B cell (primary cell): ENCODE measurements around the gene PTPRM. TPM values are rescaled to one million over a fixed set of nuclear protein-coding genes. Genes with fewer than 3 reads are reported as not detected.

Source experiments
- ATAC-seq: fragments of 200-7000 bp; cut with Tn5 transposase; one replicate; pipeline ENCODE4 v1.10.0; 2021; ENCODE audit warnings: low read depth, mild to moderate bottlenecking, moderate number of reproducible peaks, moderate library complexity
- CTCF ChIA-PET: fragments of 350-600 bp; sonication (Branson Sonifier 250); formaldehyde crosslinking; loops from one replicate; lab custom pipeline; 2021; ENCODE audit warnings: antibody characterized with exemption, inconsistent platforms; lab: Charles Lee
- POLR2A ChIA-PET: fragments of 350-600 bp; sonication (Branson Sonifier 250); formaldehyde crosslinking; loops from one replicate; lab custom pipeline; 2021; ENCODE audit warnings: antibody characterized with exemption; lab: Charles Lee
- DNase-seq: peaks from one replicate; pipeline ENCODE4 v3.0.0; 2013
- H2AFZ ChIP-seq: 2 replicates; pipeline ENCODE4 v1.6.1; 2012; ENCODE audit warnings: mild to moderate bottlenecking, low read depth, low read length; ENCODE audit not compliant: insufficient read depth, poor library complexity, severe bottlenecking
- H3K27ac ChIP-seq, 2 donors: 1 replicate in 1 of 2; 2 replicates in 1 of 2; pipeline ENCODE4 v1.5.1; 2012 to 2013; ENCODE audit warnings: low read length in 2 of 2, mild to moderate bottlenecking in 2 of 2, moderate library complexity in 1 of 2
- H3K27me3 ChIP-seq, 4 experiments: fragments of 200-600 bp in 1 of 4; sonication (generic) in 1 of 4; replicated peaks in 1 of 4; 1 replicate in 2 of 4; 2 replicates in 2 of 4; pipeline versions ENCODE4 v1.6.1 to v1.7.0; 2013 to 2016; ENCODE audit warnings: low read length in 3 of 4, mild to moderate bottlenecking in 2 of 4, mixed read lengths in 1 of 4, moderate library complexity in 1 of 4; ENCODE audit not compliant: insufficient read depth in 4 of 4, control insufficient read depth in 3 of 4; ENCODE audit errors: control extremely low read depth in 1 of 4
- H3K36me3 ChIP-seq, 2 experiments: replicated peaks in 1 of 2; 1 replicate in 1 of 2; 2 replicates in 1 of 2; pipeline versions ENCODE4 v1.6.1 to v1.7.1; 2013; ENCODE audit warnings: low read length in 1 of 2; ENCODE audit not compliant: insufficient read depth in 2 of 2, control insufficient read depth in 1 of 2; ENCODE audit errors: control extremely low read depth in 1 of 2, extremely low read depth in 1 of 2
- H3K4me1 ChIP-seq, 2 donors: fragments of 200-600 bp in 1 of 2; sonication (generic) in 1 of 2; 1 replicate in 1 of 2; 2 replicates in 1 of 2; pipeline versions ENCODE4 v1.5.1 to v1.6.1; 2013 to 2017; ENCODE audit warnings: low read length in 2 of 2; ENCODE audit not compliant: control insufficient read depth in 2 of 2, insufficient read depth in 2 of 2
- H3K4me2 ChIP-seq: replicated peaks from 2 replicates; pipeline ENCODE3; 2012; ENCODE audit warnings: mild to moderate bottlenecking, low read depth, low read length; ENCODE audit not compliant: poor library complexity, severe bottlenecking
- H3K4me3 ChIP-seq, 5 experiments: fragments of 200-600 bp in 1 of 5; sonication (generic) in 1 of 5; 1 replicate in 3 of 5; 2 replicates in 2 of 5; pipeline versions ENCODE4 v1.5.1 to v1.7.0; 2011 to 2016; ENCODE audit warnings: low read length in 4 of 5, mild to moderate bottlenecking in 4 of 5, low read depth in 2 of 5, control low read depth in 1 of 5, moderate library complexity in 1 of 5; ENCODE audit not compliant: insufficient read depth in 1 of 5; ENCODE audit errors: control extremely low read depth in 1 of 5, extremely low read depth in 1 of 5
- H3K79me2 ChIP-seq: fragments of 200-600 bp; sonication (generic); one replicate; pipeline ENCODE4 v1.6.0; 2016; ENCODE audit warnings: low read length; ENCODE audit not compliant: control insufficient read depth, insufficient read depth
- H3K9ac ChIP-seq: fragments of 200-600 bp; sonication (generic); 2 replicates; pipeline ENCODE4 v1.6.1; 2017; ENCODE audit warnings: mild to moderate bottlenecking, low read length, moderate library complexity
- H3K9me3 ChIP-seq, 3 donors: one replicate each; pipeline versions ENCODE4 v1.6.1 to v1.7.1; 2013; ENCODE audit warnings: low read length in 2 of 3; ENCODE audit not compliant: control insufficient read depth in 2 of 3, insufficient read depth in 1 of 3; ENCODE audit errors: control extremely low read depth in 1 of 3
- H4K20me1 ChIP-seq: 2 replicates; pipeline ENCODE4 v1.6.0; 2012; ENCODE audit warnings: mild to moderate bottlenecking, low read length; ENCODE audit not compliant: insufficient read depth, control insufficient read depth, poor library complexity, severe bottlenecking
- H3K27ac Mint-ChIP-seq: one replicate; pipeline ENCODE4 v1.8.0; 2021; ENCODE audit warnings: mixed read lengths
- H3K27me3 Mint-ChIP-seq: one replicate; pipeline ENCODE4 v1.8.0; 2021; ENCODE audit warnings: mixed read lengths
- H3K4me1 Mint-ChIP-seq: one replicate; pipeline ENCODE4 v1.8.0; 2021; ENCODE audit warnings: mixed read lengths
- H3K4me3 Mint-ChIP-seq: one replicate; pipeline ENCODE4 v1.8.0; 2021; ENCODE audit warnings: mixed read lengths
- H3K9me3 Mint-ChIP-seq: one replicate; pipeline ENCODE4 v1.8.0; 2022; ENCODE audit warnings: mixed read lengths; ENCODE audit not compliant: insufficient read depth
- CTCF ChIP-seq: fragments of 200-600 bp; IDR thresholded peaks from one replicate; pipeline ENCODE4 v1.8.0; 2022; ENCODE audit warnings: antibody characterized with exemption, mild to moderate bottlenecking
- EZH2 ChIP-seq: IDR thresholded peaks from 2 replicates; pipeline ENCODE4 v1.6.1; 2012; ENCODE audit warnings: borderline replicate concordance, low read depth, mild to moderate bottlenecking, moderate library complexity, low read length; ENCODE audit not compliant: insufficient read depth, poor library complexity, severe bottlenecking
- WGBS: methylation state at CpG from one replicate; pipeline ENCODE4 v1.1.5; 2013; ENCODE audit warnings: missing lambda C conversion rate; ENCODE audit not compliant: insufficient coverage; 5-methylcytosine and 5-hydroxymethylcytosine counted together
- intact Hi-C: fragments of 100-400 bp; cut with micrococcal nuclease; formaldehyde crosslinking; loops from one replicate; pipeline ENCODE4 v1.10.0; 2022
- polyA plus RNA-seq: library from polyadenylated mRNA; depleted of rRNA; stranded (reverse); fragments of >200 nt; gene quantifications from 2 replicates; pipeline ENCODE4 v1.2.3, GENCODE V29; 2012
- total RNA-seq, 2 donors: library from RNA; stranded (reverse); fragments of 120-200 nt in 1 of 2; gene quantifications; 1 replicate in 1 of 2; 2 replicates in 1 of 2; pipeline versions ENCODE4 v1.2.3 to v1.2.4, GENCODE V29; 2013 to 2022

The PTPRM gene
- total and polyA plus RNA-seq, 2 donors (not counting 1 experiment from before 2014, with no cell fraction given), result 0.20 to 0.89 TPM

DNA sequence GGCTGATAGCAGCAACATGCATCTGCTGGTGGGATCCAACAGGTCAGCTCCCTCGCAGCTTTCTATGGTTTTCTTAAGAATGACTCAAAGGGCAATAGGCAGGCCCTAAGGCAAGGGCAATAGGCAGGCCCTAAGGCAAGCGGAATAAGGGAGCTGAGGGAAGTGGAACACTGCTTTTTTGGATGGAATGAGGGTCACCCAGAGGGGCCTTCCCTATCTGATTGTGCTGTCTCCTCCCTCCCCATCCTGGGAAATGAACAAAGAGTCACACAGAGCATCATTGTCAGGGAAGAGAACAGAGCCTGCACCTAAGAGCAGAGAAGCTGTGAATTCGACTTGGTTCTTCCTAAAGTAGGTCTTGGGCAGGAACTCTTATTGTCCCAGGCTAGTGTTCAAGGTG is 43.3 kb upstream of the PTPRM start:
- H3K27me3 Mint-ChIP-seq, result no peaks in the 10 kb centered on the region
- Histone ChIP-seq H3K4me3 (no peak overlapping the region), H4K20me1 (no peaks in the 10 kb centered on the region), H3K36me3 (no peaks in the 10 kb centered on the region), H3K79me2 (no peaks in the 10 kb centered on the region), H3K9me3 (no peaks in the 10 kb centered on the region), H3K9ac (no peak overlapping the region), H3K27me3 (no peaks in the 10 kb centered on the region), H3K27ac (no peak overlapping the region), H3K4me1 (no peaks in the 10 kb centered on the region), H2AFZ (no peak overlapping the region), H3K4me2 (no peak overlapping the region)
- 91% methylated on average over 1 of the region's 3 CpGs for WGBS
- CTCF ChIA-PET, result no interaction called here
- TF ChIP-seq CTCF (no peak), EZH2 (no peak)
- no peak overlapping the region for H3K27ac Mint-ChIP-seq
- no peaks in the 10 kb centered on the region for H3K4me1 Mint-ChIP-seq
- DNase-seq, result no peak
- intact Hi-C loops, result no loop called here
- H3K4me3 Mint-ChIP-seq, result no peak overlapping the region
- POLR2A ChIA-PET, result no interaction called here
- no peaks in the 10 kb centered on the region for H3K9me3 Mint-ChIP-seq
- no peak for ATAC-seq

DNA sequence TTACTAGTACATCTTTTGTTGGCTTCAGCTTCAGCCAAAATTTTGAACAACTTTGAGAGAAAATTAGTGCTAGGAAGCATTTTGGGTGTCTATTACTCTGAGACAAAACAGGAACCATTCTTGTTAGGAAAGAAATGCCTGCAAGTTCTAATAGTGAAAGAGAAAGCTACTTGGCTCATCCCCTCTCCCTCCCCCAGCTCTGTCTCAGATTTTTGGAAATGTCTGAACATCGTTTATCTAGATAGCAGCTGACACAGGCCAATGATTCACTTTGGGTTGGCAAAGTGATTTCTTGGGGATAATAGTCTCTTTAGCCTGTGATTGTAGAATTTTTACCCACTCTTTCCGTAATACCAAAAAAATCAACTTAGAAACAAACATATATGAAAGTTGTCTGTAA is 42.3 kb upstream of the PTPRM start:
- no peaks in the 10 kb centered on the region for H4K20me1 ChIP-seq
- H3K27ac ChIP-seq, result no peak overlapping the region
- no peaks in the 10 kb centered on the region for H3K36me3 ChIP-seq
- ChIA-PET POLR2A (no interaction called here), CTCF (no interaction called here)
- DNase-seq, result no peak
- no peak for TF ChIP-seq EZH2
- TF ChIP-seq CTCF, result no peak
- H3K79me2 ChIP-seq, result no peaks in the 10 kb centered on the region
- no peak overlapping the region for H2AFZ ChIP-seq
- no peaks in the 10 kb centered on the region for H3K9me3 ChIP-seq
- H3K27me3 ChIP-seq, result no peaks in the 10 kb centered on the region
- Mint-ChIP-seq H3K27ac (no peak overlapping the region), H3K4me1 (no peaks in the 10 kb centered on the region), H3K4me3 (no peak overlapping the region), H3K9me3 (no peaks in the 10 kb centered on the region), H3K27me3 (no peaks in the 10 kb centered on the region)
- H3K9ac ChIP-seq, result no peak overlapping the region
- no peak for ATAC-seq
- H3K4me3 ChIP-seq, result no peak overlapping the region
- H3K4me2 ChIP-seq, result no peak overlapping the region
- no CpG with 5 or more reads among the region's 2 CpGs for WGBS
- H3K4me1 ChIP-seq, result no peaks in the 10 kb centered on the region
- intact Hi-C loops, result no loop called here
